HepG2 (cell line): ENCODE results near the gene VWA7. TPM values are rescaled to one million over a fixed set of nuclear protein-coding genes. Genes with fewer than 3 reads are reported as not detected.
A peak's percentile ranks its signal among the peaks of the same experiment; 100 is the strongest.

Experiments used
- GABPA ChIP-seq, 2 experiments: IDR thresholded peaks; 2 replicates each; pipeline ENCODE4 v1.6.1; 2011 to 2016; ENCODE audit warnings: low read depth in 2 of 2, low read length in 1 of 2, missing biosample characterization in 1 of 2, missing genetic modification characterization in 1 of 2
- GFI1 ChIP-seq: sonication (generic); formaldehyde crosslinking; IDR thresholded peaks from 2 replicates; pipeline ENCODE4 v1.5.0; 2020; ENCODE audit warnings: missing genetic modification reagents, mild to moderate bottlenecking, borderline replicate concordance
- HNRNPK ChIP-seq: fragments of 200-400 bp; formaldehyde crosslinking; IDR thresholded peaks from 2 replicates; pipeline ENCODE4 v1.6.1; 2018; ENCODE audit warnings: low read length, low read depth, moderate library complexity, mild to moderate bottlenecking; ENCODE audit not compliant: poor library complexity, severe bottlenecking
- ISL2 ChIP-seq: sonication (generic); formaldehyde crosslinking; IDR thresholded peaks from 2 replicates; pipeline ENCODE4 v1.5.0; 2020; ENCODE audit warnings: missing genetic modification reagents
- JDP2 ChIP-seq: sonication (generic); formaldehyde crosslinking; IDR thresholded peaks from 2 replicates; pipeline ENCODE4 v1.8.1; 2022; ENCODE audit warnings: missing genetic modification reagents, borderline replicate concordance
- KLF12 ChIP-seq: sonication (generic); formaldehyde crosslinking; IDR thresholded peaks from 2 replicates; pipeline ENCODE4 v1.4.0; 2020; ENCODE audit warnings: missing genetic modification reagents, borderline replicate concordance
- MTA1 ChIP-seq: sonication (generic); formaldehyde crosslinking; IDR thresholded peaks from 2 replicates; pipeline ENCODE4 v1.4.0; 2020; ENCODE audit warnings: missing genetic modification reagents, mild to moderate bottlenecking, borderline replicate concordance
- SAP130 ChIP-seq: IDR thresholded peaks from 2 replicates; pipeline ENCODE4 v1.6.1; 2016; ENCODE audit warnings: low read depth
- TEAD3 ChIP-seq: optimal IDR thresholded peaks from 2 replicates; pipeline ENCODE3; 2016; ENCODE audit warnings: borderline replicate concordance
- XRCC5 ChIP-seq: fragments of 200-400 bp; formaldehyde crosslinking; optimal IDR thresholded peaks from 2 replicates; pipeline ENCODE3; 2017; ENCODE audit warnings: mild to moderate bottlenecking, low read length
- ZNF567 ChIP-seq: sonication (generic); formaldehyde crosslinking; IDR thresholded peaks from 2 replicates; pipeline ENCODE4 v1.8.1; 2023; ENCODE audit warnings: mild to moderate bottlenecking, missing genetic modification reagents, borderline replicate concordance
- ZNF614 ChIP-seq: IDR thresholded peaks from 2 replicates; pipeline ENCODE4 v1.6.1; 2018; ENCODE audit warnings: missing biosample characterization, missing genetic modification reagents, inconsistent platforms, borderline replicate concordance
- polyA plus RNA-seq, 8 experiments: library from polyadenylated mRNA; depleted of rRNA in 3 of 8; stranded (reverse) in 7 of 8; unstranded in 1 of 8; fragments of >200 nt; fragmentation: Illumina TruSeq in 4 of 8; extraction: Trizol in 4 of 8; gene quantifications; 2 replicates each; pipeline versions ENCODE4 v1.2.1 to v1.2.3, GENCODE V29; 2011 to 2016; ENCODE audit warnings: low read depth in 4 of 8, missing spikeins in 1 of 8, mixed read lengths in 1 of 8; ENCODE audit not compliant: insufficient read depth in 1 of 8
- total RNA-seq, 5 experiments: library from RNA; depleted of rRNA; stranded (reverse); fragments of >200 nt; fragmentation: Illumina TruSeq; extraction: Trizol; gene quantifications; 2 replicates each; pipeline ENCODE4 v1.2.3, GENCODE V29; 2016; ENCODE audit warnings: low read depth in 1 of 5
- TF ChIP-seq, protein P1 (sequence below): sonication (generic); formaldehyde crosslinking; IDR thresholded peaks from 2 replicates; pipeline ENCODE4 v1.5.0; 2020; ENCODE audit warnings: mild to moderate bottlenecking, missing genetic modification reagents, borderline replicate concordance
- TF ChIP-seq, protein P2 (sequence below): IDR thresholded peaks from 2 replicates; pipeline ENCODE4 v1.6.1; 2016; ENCODE audit warnings: mild to moderate bottlenecking, missing biosample characterization, missing genetic modification reagents
- TF ChIP-seq, protein P3 (sequence below): sonication (generic); formaldehyde crosslinking; IDR thresholded peaks from 2 replicates; pipeline ENCODE4 v1.9.0; 2021; ENCODE audit warnings: missing genetic modification reagents, mild to moderate bottlenecking, borderline replicate concordance
- TF ChIP-seq, protein P4 (sequence below): sonication (generic); formaldehyde crosslinking; IDR thresholded peaks from 2 replicates; pipeline ENCODE4 v1.4.0; 2020; ENCODE audit warnings: mild to moderate bottlenecking, missing genetic modification reagents
- TF ChIP-seq, protein P5 (sequence below): sonication (generic); formaldehyde crosslinking; IDR thresholded peaks from 2 replicates; pipeline ENCODE4 v1.5.0; 2020; ENCODE audit warnings: mild to moderate bottlenecking, missing genetic modification reagents, moderate library complexity

VWA7 gene
- total and polyA plus RNA-seq, 2 of the 13 experiments (the other 11 are each of a cell fraction or from before 2014, with no cell fraction given): 0.86 to 3.3 TPM

DNA sequence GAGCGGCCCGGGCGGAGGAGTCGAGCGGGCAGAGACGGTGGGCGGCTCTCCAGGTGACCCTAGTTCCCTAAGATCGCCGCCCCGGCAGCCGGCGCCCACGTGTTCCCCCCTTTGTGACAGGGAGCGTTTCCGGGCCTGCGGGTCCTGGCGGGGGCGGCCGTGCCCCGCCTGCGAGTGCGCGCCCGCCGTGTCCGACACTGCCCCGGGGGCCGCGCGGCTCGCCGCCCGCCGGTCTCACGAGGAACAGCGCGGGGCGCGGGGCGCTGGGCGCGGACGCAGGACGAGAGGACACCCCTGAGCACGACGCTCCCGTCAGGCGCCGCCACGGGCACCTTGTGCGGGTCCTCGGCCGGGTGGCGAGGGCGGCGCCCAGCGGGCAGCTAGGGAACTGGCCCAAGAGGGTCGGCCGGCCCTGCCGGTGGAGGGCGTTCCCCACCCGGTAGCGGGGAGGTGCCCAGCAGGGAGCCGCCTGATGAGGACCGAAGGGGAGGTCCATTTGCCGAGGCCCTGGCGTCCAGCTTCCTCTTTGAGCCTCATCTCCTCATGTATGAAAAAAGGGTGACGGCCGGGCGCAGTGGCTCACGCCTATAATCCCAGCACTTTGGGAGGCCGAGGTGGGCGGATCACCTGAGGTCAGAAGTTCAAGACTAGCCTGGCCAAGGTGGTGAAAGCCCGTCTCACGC, 18.6 kb upstream of the VWA7 start, which contains the start of gene VARS1 (continued):
- TF ChIP-seq HNRNPK (peak; percentile 68), TEAD3 (CRISPR knock-in tag) (peak; percentile 34), JDP2 (CRISPR knock-in tag) (no peak), ZNF567 (peak; percentile 95), MTA1 (peak; percentile 92), ISL2 (CRISPR knock-in tag) (peak; percentile 51; the same call in 1 of the 2 replicates), ZNF614 (peak; percentile 54; the same call in 1 of the 2 replicates), SAP130 (CRISPR knock-in tag) (peak; percentile 98), KLF12 (peak; percentile 97), XRCC5 (peak; percentile 96), GFI1 (CRISPR knock-in tag) (0 out of 2 replicates have a peak, but pooled peaks have one; percentile 46), GABPA (IDR thresholded peaks at IDR 0.05; ENCODE audit: low read depth, low read length) (peak; percentile 58), GABPA (CRISPR knock-in tag; IDR thresholded peaks at IDR 0.05; ENCODE audit: low read depth) (peak; percentile 71)
- TF ChIP-seq, protein P1, sequence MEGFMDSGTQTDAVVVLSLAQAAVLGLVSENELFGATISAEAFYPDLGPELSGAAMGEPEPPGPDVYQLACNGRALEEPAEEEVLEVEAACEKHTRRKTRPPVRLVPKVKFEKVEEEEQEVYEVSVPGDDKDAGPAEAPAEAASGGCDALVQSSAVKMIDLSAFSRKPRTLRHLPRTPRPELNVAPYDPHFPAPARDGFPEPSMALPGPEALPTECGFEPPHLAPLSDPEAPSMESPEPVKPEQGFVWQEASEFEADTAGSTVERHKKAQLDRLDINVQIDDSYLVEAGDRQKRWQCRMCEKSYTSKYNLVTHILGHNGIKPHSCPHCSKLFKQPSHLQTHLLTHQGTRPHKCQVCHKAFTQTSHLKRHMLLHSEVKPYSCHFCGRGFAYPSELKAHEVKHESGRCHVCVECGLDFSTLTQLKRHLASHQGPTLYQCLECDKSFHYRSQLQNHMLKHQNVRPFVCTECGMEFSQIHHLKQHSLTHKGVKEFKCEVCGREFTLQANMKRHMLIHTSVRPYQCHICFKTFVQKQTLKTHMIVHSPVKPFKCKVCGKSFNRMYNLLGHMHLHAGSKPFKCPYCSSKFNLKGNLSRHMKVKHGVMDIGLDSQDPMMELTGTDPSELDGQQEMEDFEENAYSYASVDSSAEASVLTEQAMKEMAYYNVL (CRISPR knock-in tag): peak; percentile 83
- TF ChIP-seq, protein P2, sequence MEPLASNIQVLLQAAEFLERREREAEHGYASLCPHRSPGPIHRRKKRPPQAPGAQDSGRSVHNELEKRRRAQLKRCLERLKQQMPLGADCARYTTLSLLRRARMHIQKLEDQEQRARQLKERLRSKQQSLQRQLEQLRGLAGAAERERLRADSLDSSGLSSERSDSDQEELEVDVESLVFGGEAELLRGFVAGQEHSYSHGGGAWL (CRISPR knock-in tag): peak; percentile 98; the same call in 1 of the 2 replicates
- TF ChIP-seq, protein P3, sequence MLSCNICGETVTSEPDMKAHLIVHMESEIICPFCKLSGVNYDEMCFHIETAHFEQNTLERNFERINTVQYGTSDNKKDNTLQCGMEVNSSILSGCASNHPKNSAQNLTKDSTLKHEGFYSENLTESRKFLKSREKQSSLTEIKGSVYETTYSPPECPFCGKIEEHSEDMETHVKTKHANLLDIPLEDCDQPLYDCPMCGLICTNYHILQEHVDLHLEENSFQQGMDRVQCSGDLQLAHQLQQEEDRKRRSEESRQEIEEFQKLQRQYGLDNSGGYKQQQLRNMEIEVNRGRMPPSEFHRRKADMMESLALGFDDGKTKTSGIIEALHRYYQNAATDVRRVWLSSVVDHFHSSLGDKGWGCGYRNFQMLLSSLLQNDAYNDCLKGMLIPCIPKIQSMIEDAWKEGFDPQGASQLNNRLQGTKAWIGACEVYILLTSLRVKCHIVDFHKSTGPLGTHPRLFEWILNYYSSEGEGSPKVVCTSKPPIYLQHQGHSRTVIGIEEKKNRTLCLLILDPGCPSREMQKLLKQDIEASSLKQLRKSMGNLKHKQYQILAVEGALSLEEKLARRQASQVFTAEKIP (CRISPR knock-in tag): no peak
- TF ChIP-seq, protein P4, sequence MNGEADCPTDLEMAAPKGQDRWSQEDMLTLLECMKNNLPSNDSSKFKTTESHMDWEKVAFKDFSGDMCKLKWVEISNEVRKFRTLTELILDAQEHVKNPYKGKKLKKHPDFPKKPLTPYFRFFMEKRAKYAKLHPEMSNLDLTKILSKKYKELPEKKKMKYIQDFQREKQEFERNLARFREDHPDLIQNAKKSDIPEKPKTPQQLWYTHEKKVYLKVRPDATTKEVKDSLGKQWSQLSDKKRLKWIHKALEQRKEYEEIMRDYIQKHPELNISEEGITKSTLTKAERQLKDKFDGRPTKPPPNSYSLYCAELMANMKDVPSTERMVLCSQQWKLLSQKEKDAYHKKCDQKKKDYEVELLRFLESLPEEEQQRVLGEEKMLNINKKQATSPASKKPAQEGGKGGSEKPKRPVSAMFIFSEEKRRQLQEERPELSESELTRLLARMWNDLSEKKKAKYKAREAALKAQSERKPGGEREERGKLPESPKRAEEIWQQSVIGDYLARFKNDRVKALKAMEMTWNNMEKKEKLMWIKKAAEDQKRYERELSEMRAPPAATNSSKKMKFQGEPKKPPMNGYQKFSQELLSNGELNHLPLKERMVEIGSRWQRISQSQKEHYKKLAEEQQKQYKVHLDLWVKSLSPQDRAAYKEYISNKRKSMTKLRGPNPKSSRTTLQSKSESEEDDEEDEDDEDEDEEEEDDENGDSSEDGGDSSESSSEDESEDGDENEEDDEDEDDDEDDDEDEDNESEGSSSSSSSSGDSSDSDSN (CRISPR knock-in tag): peak; percentile 85
- TF ChIP-seq, protein P5, sequence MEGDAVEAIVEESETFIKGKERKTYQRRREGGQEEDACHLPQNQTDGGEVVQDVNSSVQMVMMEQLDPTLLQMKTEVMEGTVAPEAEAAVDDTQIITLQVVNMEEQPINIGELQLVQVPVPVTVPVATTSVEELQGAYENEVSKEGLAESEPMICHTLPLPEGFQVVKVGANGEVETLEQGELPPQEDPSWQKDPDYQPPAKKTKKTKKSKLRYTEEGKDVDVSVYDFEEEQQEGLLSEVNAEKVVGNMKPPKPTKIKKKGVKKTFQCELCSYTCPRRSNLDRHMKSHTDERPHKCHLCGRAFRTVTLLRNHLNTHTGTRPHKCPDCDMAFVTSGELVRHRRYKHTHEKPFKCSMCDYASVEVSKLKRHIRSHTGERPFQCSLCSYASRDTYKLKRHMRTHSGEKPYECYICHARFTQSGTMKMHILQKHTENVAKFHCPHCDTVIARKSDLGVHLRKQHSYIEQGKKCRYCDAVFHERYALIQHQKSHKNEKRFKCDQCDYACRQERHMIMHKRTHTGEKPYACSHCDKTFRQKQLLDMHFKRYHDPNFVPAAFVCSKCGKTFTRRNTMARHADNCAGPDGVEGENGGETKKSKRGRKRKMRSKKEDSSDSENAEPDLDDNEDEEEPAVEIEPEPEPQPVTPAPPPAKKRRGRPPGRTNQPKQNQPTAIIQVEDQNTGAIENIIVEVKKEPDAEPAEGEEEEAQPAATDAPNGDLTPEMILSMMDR: peak; percentile 98
